Mesenchymal stem cell (in vitro differentiated cells and primary cell): ENCODE results near the gene DOCK10.
A peak's percentile ranks its signal among the peaks of the same experiment; 100 is the strongest.

ENCODE experiments used
- DNase-seq: peaks from one replicate; pipeline ENCODE4 v3.0.0-alpha.2; 2013
- H2AFZ ChIP-seq: one replicate; pipeline ENCODE4 v1.6.1; 2013; ENCODE audit warnings: low read depth, mild to moderate bottlenecking, control low read depth, inconsistent platforms, low read length, moderate library complexity
- H2AK5ac ChIP-seq: 2 replicates; pipeline ENCODE4 v1.6.1; 2013; ENCODE audit warnings: low read length, moderate library complexity, mild to moderate bottlenecking, inconsistent platforms; ENCODE audit not compliant: severe bottlenecking
- H2BK120ac ChIP-seq: one replicate; pipeline ENCODE4 v1.6.1; 2013; ENCODE audit warnings: low read depth, mild to moderate bottlenecking, inconsistent platforms, low read length, moderate library complexity
- H2BK12ac ChIP-seq, 2 experiments: one replicate each; pipeline ENCODE4 v1.6.1; 2013; ENCODE audit warnings: inconsistent platforms in 2 of 2, low read length in 2 of 2, mild to moderate bottlenecking in 2 of 2, moderate library complexity in 2 of 2, control low read depth in 1 of 2
- H2BK15ac ChIP-seq: one replicate; pipeline ENCODE4 v1.6.1; 2013; ENCODE audit warnings: mild to moderate bottlenecking, low read depth, inconsistent platforms; ENCODE audit not compliant: poor library complexity, severe bottlenecking
- H2BK5ac ChIP-seq: 2 replicates; pipeline ENCODE4 v1.6.1; 2013; ENCODE audit warnings: low read depth, mild to moderate bottlenecking, low read length, control low read depth, inconsistent platforms; ENCODE audit not compliant: poor library complexity, severe bottlenecking
- H3K14ac ChIP-seq, 2 experiments: one replicate each; pipeline ENCODE4 v1.6.1; 2013; ENCODE audit warnings: inconsistent platforms in 2 of 2, low read length in 2 of 2, control low read depth in 1 of 2, mild to moderate bottlenecking in 1 of 2, moderate library complexity in 1 of 2
- H3K18ac ChIP-seq, 2 experiments: one replicate each; pipeline ENCODE4 v1.6.1; 2013; ENCODE audit warnings: inconsistent platforms in 2 of 2, low read length in 2 of 2, control low read depth in 1 of 2, low read depth in 1 of 2, mild to moderate bottlenecking in 1 of 2
- H3K23ac ChIP-seq, 2 experiments: one replicate each; pipeline ENCODE4 v1.6.1; 2013; ENCODE audit warnings: inconsistent platforms in 2 of 2, low read length in 2 of 2, mild to moderate bottlenecking in 2 of 2, moderate library complexity in 2 of 2, control low read depth in 1 of 2
- H3K27ac ChIP-seq: 2 replicates; pipeline ENCODE4 v1.5.1; 2013; ENCODE audit warnings: mild to moderate bottlenecking, moderate library complexity, low read length, control low read depth, inconsistent platforms; ENCODE audit not compliant: poor library complexity, severe bottlenecking
- H3K27me3 ChIP-seq, 2 experiments: 2 replicates each; pipeline versions ENCODE4 v1.6.1 to v1.7.0; 2013; ENCODE audit warnings: low read length in 2 of 2, mild to moderate bottlenecking in 2 of 2, moderate library complexity in 2 of 2, control low read depth in 1 of 2, inconsistent platforms in 1 of 2; ENCODE audit not compliant: control insufficient read depth in 1 of 2, insufficient read depth in 1 of 2
- H3K36me3 ChIP-seq, 2 experiments: 2 replicates each; pipeline versions ENCODE4 v1.6.1 to v1.7.0; 2013; ENCODE audit warnings: low read length in 2 of 2, control low read depth in 1 of 2, inconsistent platforms in 1 of 2, low read depth in 1 of 2, mild to moderate bottlenecking in 1 of 2; ENCODE audit not compliant: insufficient read depth in 2 of 2, control insufficient read depth in 1 of 2
- H3K4ac ChIP-seq, 2 experiments: one replicate each; pipeline ENCODE4 v1.6.1; 2013; ENCODE audit warnings: inconsistent platforms in 2 of 2, low read length in 2 of 2, mild to moderate bottlenecking in 2 of 2, moderate library complexity in 2 of 2, control low read depth in 1 of 2, low read depth in 1 of 2
- H3K4me1 ChIP-seq: 2 replicates; pipeline ENCODE4 v1.6.1; 2013; ENCODE audit warnings: low read depth, low read length, control low read depth; ENCODE audit not compliant: control insufficient read depth, insufficient read depth
- H3K4me2 ChIP-seq: 2 replicates; pipeline ENCODE4 v1.6.1; 2013; ENCODE audit warnings: low read length, mild to moderate bottlenecking, inconsistent platforms; ENCODE audit not compliant: poor library complexity, severe bottlenecking
- H3K4me3 ChIP-seq, 2 experiments: 2 replicates each; pipeline versions ENCODE4 v1.5.1 to v1.7.0; 2013; ENCODE audit warnings: low read length in 2 of 2, mild to moderate bottlenecking in 2 of 2, control low read depth in 1 of 2, low read depth in 1 of 2; ENCODE audit not compliant: insufficient read depth in 1 of 2
- H3K79me1 ChIP-seq: replicated peaks from 2 replicates; pipeline ENCODE4 v1.6.1; 2013; ENCODE audit warnings: mild to moderate bottlenecking, control low read depth, low read length, inconsistent platforms; ENCODE audit not compliant: poor library complexity, severe bottlenecking
- H3K9ac ChIP-seq: 2 replicates; pipeline ENCODE4 v1.7.0; 2013; ENCODE audit warnings: mild to moderate bottlenecking, low read length, moderate library complexity
- H3K9me3 ChIP-seq: 2 replicates; pipeline ENCODE4 v1.7.0; 2013; ENCODE audit warnings: mild to moderate bottlenecking, low read length; ENCODE audit not compliant: control insufficient read depth
- H4K8ac ChIP-seq: one replicate; pipeline ENCODE4 v1.6.1; 2013; ENCODE audit warnings: inconsistent platforms, mild to moderate bottlenecking, low read length, moderate library complexity
- H4K91ac ChIP-seq: one replicate; pipeline ENCODE4 v1.6.1; 2013; ENCODE audit warnings: mild to moderate bottlenecking, low read length, inconsistent platforms
- WGBS: methylation state at CpG from one replicate; pipeline ENCODE4 v1.1.7; 2013; ENCODE audit warnings: mixed read lengths; 5-methylcytosine and 5-hydroxymethylcytosine counted together

Gene DOCK10

DNA sequence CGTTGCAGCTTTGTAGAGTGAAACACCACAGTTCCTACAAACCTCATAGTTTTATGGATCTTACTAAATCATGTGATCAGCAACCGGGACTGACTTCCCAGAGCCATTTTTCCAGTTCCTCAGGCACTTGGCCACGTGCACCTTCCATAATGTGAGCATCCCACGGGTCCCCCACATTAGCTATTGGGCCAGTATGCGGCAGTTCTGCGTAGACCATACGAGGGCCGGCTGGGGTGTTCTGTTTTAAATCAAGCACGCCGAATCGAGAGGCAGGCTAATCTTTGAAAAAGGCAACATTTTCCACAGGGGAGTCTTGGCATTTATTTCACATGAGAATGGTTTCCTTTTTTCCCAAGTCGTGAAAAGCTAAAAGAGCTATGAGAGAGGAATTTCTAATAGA lies 190.5 kb downstream of the DOCK10 start:
- Histone ChIP-seq H2BK12ac (no peak overlapping the region), H3K9me3 (no peaks in the 10 kb centered on the region), H2AFZ (no peak overlapping the region), H4K91ac (no peak overlapping the region), H3K14ac (no peak overlapping the region), H3K9ac (no peak overlapping the region), H2BK5ac (no peak overlapping the region), H2AK5ac (no peak overlapping the region), H3K4me1 (no peaks in the 10 kb centered on the region), H3K23ac (no peak overlapping the region), H2BK15ac (no peak overlapping the region), H3K79me1 (no peaks in the 10 kb centered on the region), H3K36me3 (peaks cover 3 to 93% of the 10 kb centered on the region in 2 experiments), H4K8ac (no peak overlapping the region), H3K27ac (no peak overlapping the region), H3K4ac (no peak overlapping the region), H3K18ac (no peak overlapping the region), H2BK120ac (no peak overlapping the region), H3K4me2 (no peak overlapping the region), H3K27me3 (no peaks in the 10 kb centered on the region), H3K4me3 (no peak overlapping the region)
- WGBS, result 93% methylated on average over 12 of the region's 12 CpGs
- no peak for DNase-seq

DNA sequence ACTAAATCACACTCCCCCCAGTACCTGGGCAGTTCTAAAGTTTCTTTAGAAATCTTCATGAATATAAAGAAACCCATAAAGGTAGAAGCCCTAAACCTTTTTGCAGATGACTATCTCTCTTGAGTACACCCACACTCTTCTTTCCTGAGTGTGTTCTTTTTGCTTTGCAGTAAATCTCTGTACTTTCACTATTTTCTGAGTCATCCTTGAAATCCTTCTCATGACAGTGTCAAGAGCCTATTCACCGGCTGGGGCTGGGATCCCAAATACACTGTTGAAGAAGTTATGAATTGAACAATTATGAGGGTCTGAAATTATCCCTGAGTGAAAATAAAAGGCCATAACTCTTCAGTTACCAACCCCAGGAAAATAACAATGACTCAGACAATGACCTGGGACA lies 192.2 kb downstream of the DOCK10 start:
- Histone ChIP-seq H2AFZ (no peak overlapping the region), H2BK5ac (no peak overlapping the region), H3K4me1 (no peaks in the 10 kb centered on the region), H3K4me3 (no peak overlapping the region), H3K9ac (no peak overlapping the region), H3K23ac (no peak overlapping the region), H3K18ac (no peak overlapping the region), H3K27me3 (no peaks in the 10 kb centered on the region), H2BK12ac (no peak overlapping the region), H3K27ac (no peak overlapping the region), H2BK15ac (no peak overlapping the region), H3K4me2 (no peak overlapping the region), H4K91ac (no peak overlapping the region), H3K14ac (no peak overlapping the region), H2AK5ac (no peak overlapping the region), H3K79me1 (no peaks in the 10 kb centered on the region), H3K36me3 (peaks cover 5 to 91% of the 10 kb centered on the region in 2 experiments), H4K8ac (no peak overlapping the region), H3K4ac (no peak overlapping the region), H2BK120ac (no peak overlapping the region), H3K9me3 (no peaks in the 10 kb centered on the region)
- DNase-seq, result no peak
- no CpG with 5 or more reads among the region's 1 CpG for WGBS

- H2AK5ac ChIP-seq, result no peak overlapping the region
- H2AFZ ChIP-seq, result no peak overlapping the region
- H2BK120ac ChIP-seq, result no peak overlapping the region
- H3K27ac ChIP-seq, result no peak overlapping the region
- H3K9ac ChIP-seq, result no peak overlapping the region
- H3K18ac ChIP-seq, result no peak overlapping the region
- no peak overlapping the region for H4K8ac ChIP-seq
- no peak overlapping the region for H2BK5ac ChIP-seq
- no peaks in the 10 kb centered on the region for H3K27me3 ChIP-seq
- no peaks in the 10 kb centered on the region for H3K9me3 ChIP-seq
- H3K79me1 ChIP-seq, result no peaks in the 10 kb centered on the region
- H3K4me1 ChIP-seq, result no peaks in the 10 kb centered on the region
- no peak for DNase-seq
- H3K23ac ChIP-seq, result no peak overlapping the region
- H3K4me2 ChIP-seq, result no peak overlapping the region
- no peak overlapping the region for H3K4me3 ChIP-seq
- H3K36me3 ChIP-seq, result peaks cover 5 to 91% of the 10 kb centered on the region in 2 experiments
- H3K4ac ChIP-seq, result no peak overlapping the region
- H4K91ac ChIP-seq, result no peak overlapping the region
- WGBS, result 79% methylated on average over 4 of the region's 6 CpGs
- no peak overlapping the region for H3K14ac ChIP-seq
- no peak overlapping the region for H2BK15ac ChIP-seq
- H2BK12ac ChIP-seq, result no peak overlapping the region
These were observed 193.0 kb downstream of the DOCK10 start for GRCh38 chr2:224849264-224849663.

DNA sequence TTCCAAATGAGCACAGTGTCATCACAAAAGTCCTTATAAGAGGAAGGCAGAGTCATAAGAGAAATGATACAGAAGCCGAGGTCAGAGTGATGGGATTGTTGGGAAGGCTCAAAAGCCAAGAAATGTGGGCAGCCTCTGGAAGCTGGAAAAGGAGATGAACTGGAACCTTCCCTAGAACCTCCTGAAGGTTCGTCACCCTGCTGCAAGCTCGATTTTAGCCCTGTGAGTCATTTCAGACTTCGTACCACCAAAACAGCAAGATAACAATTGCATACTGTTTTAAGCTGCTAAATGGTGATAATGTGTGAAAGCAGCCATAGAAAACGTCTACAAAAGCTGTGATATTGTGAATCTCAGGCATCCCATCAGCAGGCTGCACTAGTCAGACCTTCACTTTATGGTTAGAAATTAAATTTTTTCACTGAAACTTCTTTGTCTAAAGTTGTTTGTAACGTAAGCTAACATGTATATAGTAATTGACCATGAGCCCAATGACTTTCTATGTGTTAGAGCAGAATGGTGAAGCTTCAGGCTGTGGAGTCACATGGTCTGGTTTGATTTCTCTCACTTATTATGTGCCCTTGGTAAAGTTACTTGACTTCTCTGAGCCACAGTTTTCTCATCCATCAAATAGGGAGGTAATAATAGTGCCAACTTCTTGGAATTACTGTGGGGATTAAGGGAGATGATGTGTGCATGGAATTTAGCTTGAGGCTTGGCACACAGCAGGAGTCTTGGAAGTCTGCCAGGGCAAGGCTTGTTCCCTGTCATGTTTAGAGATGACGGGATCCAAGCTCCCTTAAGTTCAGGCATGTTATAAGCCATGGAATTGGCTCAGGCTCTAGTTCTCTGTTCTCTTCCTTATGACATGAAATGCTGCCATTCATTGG lies 194.1 kb downstream of the DOCK10 start:
- no peak overlapping the region for H3K27ac ChIP-seq
- peak; percentile 43 for DNase-seq
- no peak overlapping the region for H2BK15ac ChIP-seq
- H3K4me3 ChIP-seq, result no peak overlapping the region
- no peak overlapping the region for H3K14ac ChIP-seq
- 80% methylated on average over 3 of the region's 7 CpGs for WGBS
- peaks cover 5 to 90% of the 10 kb centered on the region in 2 experiments for H3K36me3 ChIP-seq
- H3K18ac ChIP-seq, result no peak overlapping the region
- H3K4me2 ChIP-seq, result no peak overlapping the region
- H3K9ac ChIP-seq, result no peak overlapping the region
- no peak overlapping the region for H2AK5ac ChIP-seq
- no peak overlapping the region for H2BK12ac ChIP-seq
- no peaks in the 10 kb centered on the region for H3K79me1 ChIP-seq
- no peak overlapping the region for H3K4ac ChIP-seq
- no peak overlapping the region for H4K91ac ChIP-seq
- no peaks in the 10 kb centered on the region for H3K27me3 ChIP-seq
- no peak overlapping the region for H4K8ac ChIP-seq
- H2BK120ac ChIP-seq, result no peak overlapping the region
- H3K4me1 ChIP-seq, result no peaks in the 10 kb centered on the region
- H3K9me3 ChIP-seq, result no peaks in the 10 kb centered on the region
- H2AFZ ChIP-seq, result no peak overlapping the region
- no peak overlapping the region for H3K23ac ChIP-seq
- no peak overlapping the region for H2BK5ac ChIP-seq
